Endometrial microvascular endothelial cells (primary cell): ENCODE results near the gene PCCA. TPM values are rescaled to one million over a fixed set of nuclear protein-coding genes. Genes with fewer than 3 reads are reported as not detected.

ENCODE experiments used
- in situ Hi-C: cut with HindIII; loops from 2 replicates; pipeline ENCODE4 v1.10.0; 2017; ENCODE audit warnings: low sequenced_read_pairs, low pct_unique_long_range_greater_than_20kb; ENCODE audit errors: inconsistent ontology term
- total RNA-seq: library from RNA; depleted of rRNA; stranded (reverse); fragments of >200 nt; gene quantifications from one replicate; pipeline ENCODE4 v1.2.3, GENCODE V29; 2015; ENCODE audit errors: inconsistent ontology term

Gene PCCA
- total RNA-seq, 1 donor from 2014 or later = 14.0 TPM

- in situ Hi-C loops = loop anchor here (25.0 kb wide), 1 partner anchor 566 kb away; no protein-coding TSS in a partner anchor
Measured at GRCh38 chr13:100503622-100504021, 414.7 kb downstream of the PCCA start.

GRCh38 chr13:100506154-100506553 lies 417.3 kb downstream of the PCCA start:
- in situ Hi-C loops = loop anchor here (25.0 kb wide), 1 partner anchor 569 kb away; no protein-coding TSS in a partner anchor

- in situ Hi-C loops = loop anchor here (25.0 kb wide), 1 partner anchor 570 kb away; no protein-coding TSS in a partner anchor
Measured at GRCh38 chr13:100506600-100507422, 417.9 kb downstream of the PCCA start.

GRCh38 chr13:100508455-100508854 lies 419.6 kb downstream of the PCCA start:
- in situ Hi-C loops = loop anchor here (25.0 kb wide), 1 partner anchor 571 kb away; no protein-coding TSS in a partner anchor

- in situ Hi-C loops = loop anchor here (25.0 kb wide), 1 partner anchor 572 kb away; no protein-coding TSS in a partner anchor
Measured at GRCh38 chr13:100508996-100509395, 420.1 kb downstream of the PCCA start.

GRCh38 chr13:100510208-100510957 lies 421.5 kb downstream of the PCCA start:
- in situ Hi-C loops = loop anchor here (25.0 kb wide), 1 partner anchor 573 kb away; no protein-coding TSS in a partner anchor

- in situ Hi-C loops = loop anchor here (25.0 kb wide), 1 partner anchor 574 kb away; no protein-coding TSS in a partner anchor
Measured at GRCh38 chr13:100511466-100511865, 422.6 kb downstream of the PCCA start.

- in situ Hi-C loops = loop anchor here (25.0 kb wide), 1 partner anchor 575 kb away; no protein-coding TSS in a partner anchor
Measured at GRCh38 chr13:100512422-100512821, 423.5 kb downstream of the PCCA start.

- in situ Hi-C loops = loop anchor here (25.0 kb wide), 1 partner anchor 576 kb away; no protein-coding TSS in a partner anchor
Measured at GRCh38 chr13:100513171-100513570, 424.3 kb downstream of the PCCA start.

GRCh38 chr13:100513987-100514670 lies 425.2 kb downstream of the PCCA start:
- in situ Hi-C loops = loop anchor here (25.0 kb wide), 1 partner anchor 577 kb away; no protein-coding TSS in a partner anchor

- in situ Hi-C loops = loop anchor here (25.0 kb wide), 1 partner anchor 578 kb away; no protein-coding TSS in a partner anchor
Measured at GRCh38 chr13:100514788-100515409, 426.0 kb downstream of the PCCA start.

GRCh38 chr13:100515410-100515800 lies 426.5 kb downstream of the PCCA start:
- in situ Hi-C loops = loop anchor here (25.0 kb wide), 1 partner anchor 578 kb away; no protein-coding TSS in a partner anchor

- in situ Hi-C loops = loop anchor here (25.0 kb wide), 1 partner anchor 580 kb away; no protein-coding TSS in a partner anchor
Measured at GRCh38 chr13:100517135-100517534, 428.2 kb downstream of the PCCA start.

GRCh38 chr13:100517728-100518127 lies 428.8 kb downstream of the PCCA start:
- in situ Hi-C loops = loop anchor here (25.0 kb wide), 1 partner anchor 580 kb away; no protein-coding TSS in a partner anchor

GRCh38 chr13:100518394-100519062 lies 429.6 kb downstream of the PCCA start:
- in situ Hi-C loops = loop anchor here (25.0 kb wide), 1 partner anchor 581 kb away; no protein-coding TSS in a partner anchor

- in situ Hi-C loops = loop anchor here (25.0 kb wide), 1 partner anchor 582 kb away; no protein-coding TSS in a partner anchor
Measured at GRCh38 chr13:100519626-100520025, 430.7 kb downstream of the PCCA start.
